Gastrocnemius medialis (tissue), 4 donors: ENCODE measurements around the gene ABCG2. TPM values are rescaled to one million over a fixed set of nuclear protein-coding genes. Genes with fewer than 3 reads are reported as not detected.

Experiments used
- ATAC-seq, 2 donors: fragments of 150-250 bp; one replicate each; pipeline ENCODE4 v1.9.1; 2016
- DNase-seq, 2 donors: peaks; one replicate each; pipeline ENCODE4 v3.0.0-alpha.2; 2019
- H3K27ac ChIP-seq, 4 donors: fragments of 200-600 bp; sonication (generic); 1 replicate in 1 of 4; 2 replicates in 3 of 4; pipeline ENCODE4 v1.5.1; 2016 to 2018; ENCODE audit warnings: mild to moderate bottlenecking in 2 of 4, moderate library complexity in 1 of 4
- H3K27me3 ChIP-seq, 3 donors: fragments of 200-600 bp; sonication (generic) in 2 of 3; 1 replicate in 1 of 3; 2 replicates in 2 of 3; pipeline versions ENCODE4 v1.5.1 to v1.6.0; 2016 to 2019; ENCODE audit warnings: mild to moderate bottlenecking in 1 of 3, moderate library complexity in 1 of 3
- H3K36me3 ChIP-seq, 2 donors: fragments of 200-600 bp; sonication (generic) in 1 of 2; one replicate each; pipeline ENCODE4 v1.5.1; 2017 to 2018
- H3K4me1 ChIP-seq, 2 donors: fragments of 200-600 bp; sonication (generic) in 1 of 2; one replicate each; pipeline ENCODE4 v1.5.1; 2016 to 2017; ENCODE audit warnings: mild to moderate bottlenecking in 2 of 2
- H3K4me3 ChIP-seq, 4 donors: fragments of 200-600 bp; sonication (generic) in 3 of 4; 1 replicate in 1 of 4; 2 replicates in 3 of 4; pipeline ENCODE4 v1.5.1; 2016 to 2019; ENCODE audit warnings: mild to moderate bottlenecking in 2 of 4
- H3K9me3 ChIP-seq, 3 donors: fragments of 200-600 bp; sonication (generic) in 2 of 3; 1 replicate in 1 of 3; 2 replicates in 2 of 3; pipeline ENCODE4 v1.5.1; 2016 to 2019
- POLR2A ChIP-seq, 2 donors: fragments of 450-650 bp; IDR thresholded peaks; one replicate each; pipeline ENCODE4 v1.6.1; 2017; ENCODE audit warnings: antibody characterized with exemption in 2 of 2, mild to moderate bottlenecking in 2 of 2, moderate library complexity in 2 of 2
- in situ Hi-C, 4 donors: fragments of 200-750 bp; cut with MboI; loops; one replicate each; pipeline versions ENCODE4 v1.15.0 to v1.8.0; 2017; ENCODE audit warnings: low sequenced_read_pairs in 4 of 4
- intact Hi-C: fragments of 100-400 bp; cut with DNase I; formaldehyde crosslinking; loops from one replicate; pipeline ENCODE4 v1.15.1; 2023; ENCODE audit warnings: low total_unique reads
- total RNA-seq, 4 donors: library from RNA; depleted of rRNA; stranded (reverse); fragments of >200 nt; gene quantifications; one replicate each; pipeline versions ENCODE4 v1.1.0 to v1.2.3, GENCODE V29; 2016
- TF ChIP-seq, protein P1 (sequence below), 5 experiments: fragments of 450-650 bp in 3 of 5; fragments of 200-600 bp in 2 of 5; sonication (generic) in 2 of 5; IDR thresholded peaks in 4 of 5; conservative IDR thresholded peaks in 1 of 5; 1 replicate in 4 of 5; 2 replicates in 1 of 5; pipeline ENCODE4 v1.5.1; 2016 to 2019; ENCODE audit warnings: antibody characterized with exemption in 5 of 5, mild to moderate bottlenecking in 3 of 5, moderate library complexity in 3 of 5

Gene ABCG2
- total RNA-seq, 4 donors from 2014 or later: 0.22 to 0.75 (median 0.23) TPM; not detected in 1

DNA sequence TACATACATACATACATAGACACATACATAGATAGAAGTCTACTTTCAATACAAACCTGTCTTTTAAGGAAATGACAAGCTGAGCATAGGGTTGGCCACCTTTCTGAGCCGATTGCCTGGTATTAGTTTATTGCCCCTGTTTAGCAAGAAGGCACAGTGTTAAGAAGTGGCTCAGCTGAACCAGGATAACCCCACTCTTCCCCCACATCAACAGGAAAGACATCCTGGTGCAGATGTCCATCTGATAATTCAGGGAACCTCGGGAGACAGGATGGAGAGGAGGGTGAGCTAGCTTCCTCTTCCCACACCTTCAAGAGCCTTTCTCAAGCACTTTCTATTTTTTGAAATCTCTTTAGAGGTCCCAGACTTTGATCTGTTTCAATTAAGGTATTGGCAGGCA is 98.7 kb downstream of the ABCG2 start:
- no peak overlapping the region for H3K27ac ChIP-seq
- peaks cover 0 to 5% of the 10 kb centered on the region in 2 donors for H3K4me1 ChIP-seq
- in situ Hi-C loops (no loop called here), intact Hi-C loops (no loop called here)
- no peak for ATAC-seq
- no peak overlapping the region for H3K4me3 ChIP-seq
- no peaks in the 10 kb centered on the region for H3K27me3 ChIP-seq
- DNase-seq: no peak
- no peaks in the 10 kb centered on the region for H3K9me3 ChIP-seq
- no peak for TF ChIP-seq POLR2A (IDR thresholded peaks at IDR 0.05)
- TF ChIP-seq, protein P1, sequence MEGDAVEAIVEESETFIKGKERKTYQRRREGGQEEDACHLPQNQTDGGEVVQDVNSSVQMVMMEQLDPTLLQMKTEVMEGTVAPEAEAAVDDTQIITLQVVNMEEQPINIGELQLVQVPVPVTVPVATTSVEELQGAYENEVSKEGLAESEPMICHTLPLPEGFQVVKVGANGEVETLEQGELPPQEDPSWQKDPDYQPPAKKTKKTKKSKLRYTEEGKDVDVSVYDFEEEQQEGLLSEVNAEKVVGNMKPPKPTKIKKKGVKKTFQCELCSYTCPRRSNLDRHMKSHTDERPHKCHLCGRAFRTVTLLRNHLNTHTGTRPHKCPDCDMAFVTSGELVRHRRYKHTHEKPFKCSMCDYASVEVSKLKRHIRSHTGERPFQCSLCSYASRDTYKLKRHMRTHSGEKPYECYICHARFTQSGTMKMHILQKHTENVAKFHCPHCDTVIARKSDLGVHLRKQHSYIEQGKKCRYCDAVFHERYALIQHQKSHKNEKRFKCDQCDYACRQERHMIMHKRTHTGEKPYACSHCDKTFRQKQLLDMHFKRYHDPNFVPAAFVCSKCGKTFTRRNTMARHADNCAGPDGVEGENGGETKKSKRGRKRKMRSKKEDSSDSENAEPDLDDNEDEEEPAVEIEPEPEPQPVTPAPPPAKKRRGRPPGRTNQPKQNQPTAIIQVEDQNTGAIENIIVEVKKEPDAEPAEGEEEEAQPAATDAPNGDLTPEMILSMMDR (IDR thresholded peaks at IDR 0.05 in 4 of 5, conservative IDR thresholded peaks at IDR 0.05 in 1 of 5): no peak
- peaks cover 0 to 15% of the 10 kb centered on the region in 2 donors for H3K36me3 ChIP-seq

DNA sequence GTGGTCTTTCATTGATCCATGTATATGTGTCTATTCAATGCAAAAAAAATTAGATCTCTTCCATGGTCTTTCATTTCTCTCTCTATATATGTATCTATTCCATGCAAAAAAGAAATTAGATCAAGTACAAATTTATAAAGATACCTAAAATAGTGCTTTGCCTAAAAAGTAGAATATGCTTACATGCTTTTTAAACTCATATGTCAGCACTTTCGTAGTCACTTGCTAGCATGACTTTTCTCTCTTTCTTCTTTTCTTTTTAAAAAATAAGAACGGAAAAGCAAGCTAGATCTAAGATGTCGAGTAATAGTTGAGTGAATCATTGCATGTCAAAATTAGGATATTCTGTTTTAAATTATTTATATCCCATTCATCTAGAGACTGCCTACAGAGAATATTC is 100.1 kb downstream of the ABCG2 start:
- Histone ChIP-seq H3K4me1 (peaks cover 0 to 5% of the 10 kb centered on the region in 2 donors), H3K27ac (no peak overlapping the region), H3K4me3 (no peak overlapping the region), H3K36me3 (peaks cover 0 to 15% of the 10 kb centered on the region in 2 donors), H3K27me3 (no peaks in the 10 kb centered on the region), H3K9me3 (no peaks in the 10 kb centered on the region)
- in situ Hi-C loops: no loop called here
- ATAC-seq: no peak
- intact Hi-C loops: no loop called here
- TF ChIP-seq, protein P1 (IDR thresholded peaks at IDR 0.05 in 4 of 5, conservative IDR thresholded peaks at IDR 0.05 in 1 of 5): no peak
- TF ChIP-seq POLR2A (IDR thresholded peaks at IDR 0.05): no peak
- DNase-seq: no peak

DNA sequence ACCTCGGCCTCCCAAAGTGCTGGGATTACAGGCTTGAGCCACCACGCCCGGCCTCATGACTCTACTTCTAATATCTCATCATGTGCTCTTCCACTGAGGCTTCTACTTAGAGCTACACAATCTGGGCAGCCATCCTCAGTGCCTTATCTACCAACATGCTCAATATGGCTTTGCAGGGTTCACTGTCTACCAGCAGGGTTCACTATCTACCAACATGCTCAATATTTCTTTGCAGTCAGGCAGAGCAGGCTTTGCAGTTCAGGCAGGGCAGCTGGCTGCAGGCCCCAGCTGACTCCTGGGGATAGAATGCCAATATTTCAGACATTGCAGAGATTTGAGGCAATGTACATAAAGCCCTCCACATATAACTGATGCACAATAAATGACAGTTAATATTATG is 103.5 kb downstream of the ABCG2 start:
- Histone ChIP-seq H3K27ac (no peak overlapping the region), H3K27me3 (no peaks in the 10 kb centered on the region), H3K9me3 (no peaks in the 10 kb centered on the region), H3K4me1 (no peaks in the 10 kb centered on the region), H3K36me3 (peaks cover 0 to 15% of the 10 kb centered on the region in 2 donors), H3K4me3 (no peak overlapping the region)
- TF ChIP-seq POLR2A (IDR thresholded peaks at IDR 0.05): no peak
- TF ChIP-seq, protein P1 (IDR thresholded peaks at IDR 0.05 in 4 of 5, conservative IDR thresholded peaks at IDR 0.05 in 1 of 5): peak in 3 of 5 experiments; percentile 22 to 46 (median 26)
- in situ Hi-C loops: no loop called here
- no peak for ATAC-seq
- intact Hi-C loops: loop anchor here (1.0 kb wide), 1 partner anchor 157 kb away; no protein-coding TSS in a partner anchor
- no peak for DNase-seq

DNA sequence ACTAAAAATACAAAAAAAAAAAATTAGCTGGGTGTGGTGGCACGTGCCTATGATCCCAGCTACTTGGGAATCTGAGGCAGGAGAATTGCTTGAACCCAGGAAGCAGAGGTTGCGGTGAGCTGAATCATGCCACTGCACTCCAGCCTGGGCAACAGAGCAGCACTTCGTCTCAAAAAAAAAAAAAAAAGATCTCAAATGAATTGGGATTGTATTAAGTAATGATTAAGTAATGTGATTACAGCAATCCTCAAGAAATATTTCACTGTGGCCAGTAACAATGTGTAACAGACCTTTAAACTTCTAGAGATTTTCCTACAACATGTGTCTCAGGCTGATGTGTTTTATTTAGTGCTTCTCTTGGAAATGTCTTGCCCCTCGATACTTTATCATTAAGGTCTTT is 104.2 kb downstream of the ABCG2 start:
- Histone ChIP-seq H3K9me3 (no peaks in the 10 kb centered on the region), H3K4me3 (no peak overlapping the region), H3K4me1 (no peaks in the 10 kb centered on the region), H3K27ac (no peak overlapping the region), H3K36me3 (peaks cover 0 to 15% of the 10 kb centered on the region in 2 donors), H3K27me3 (no peaks in the 10 kb centered on the region)
- intact Hi-C loops: no loop called here
- DNase-seq (no peak), ATAC-seq (no peak)
- in situ Hi-C loops: no loop called here
- TF ChIP-seq, protein P1 (IDR thresholded peaks at IDR 0.05 in 4 of 5, conservative IDR thresholded peaks at IDR 0.05 in 1 of 5): no peak
- no peak for TF ChIP-seq POLR2A (IDR thresholded peaks at IDR 0.05)

DNA sequence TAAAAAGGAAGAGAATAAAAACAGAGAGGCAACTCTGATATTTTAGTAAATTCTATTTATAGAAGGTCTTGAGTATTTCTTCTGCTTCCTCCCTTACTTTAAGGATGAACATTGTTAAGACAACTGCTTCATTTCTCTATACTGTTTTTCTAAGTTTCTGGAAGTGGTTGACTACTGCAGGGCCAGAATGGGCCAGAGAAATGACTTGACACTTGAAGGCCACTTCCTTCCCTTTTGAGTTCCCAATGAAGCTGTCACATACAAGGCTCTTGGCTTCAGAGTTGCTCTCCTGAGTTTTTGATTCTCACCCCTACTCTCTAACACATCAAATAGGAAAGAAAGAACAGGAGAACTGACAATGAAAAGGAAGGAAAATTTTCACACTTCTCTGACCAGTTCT is 113.4 kb downstream of the ABCG2 start:
- Histone ChIP-seq H3K27ac (no peak overlapping the region), H3K36me3 (peaks cover 3 to 43% of the 10 kb centered on the region in 2 donors), H3K9me3 (no peaks in the 10 kb centered on the region), H3K4me3 (no peak overlapping the region), H3K4me1 (no peaks in the 10 kb centered on the region), H3K27me3 (no peaks in the 10 kb centered on the region)
- TF ChIP-seq, protein P1 (IDR thresholded peaks at IDR 0.05 in 4 of 5, conservative IDR thresholded peaks at IDR 0.05 in 1 of 5): no peak
- no peak for TF ChIP-seq POLR2A (IDR thresholded peaks at IDR 0.05)
- no peak for DNase-seq
- in situ Hi-C loops: loop anchor here in 1 of 4 donors (25.0 kb wide), 1 partner anchor 467 kb away; the partner anchor contains the start of gene PYURF
- intact Hi-C loops: no loop called here
- no peak for ATAC-seq
